Measurements from ENCODE around the gene CACNG5. TPM values are rescaled to one million over a fixed set of nuclear protein-coding genes. Genes with fewer than 3 reads are reported as not detected.

Gene CACNG5
- total RNA-seq, 1 experiment from 2014 or later = 0.21 TPM

GRCh38 chr17:66863820-66864219 is 28.9 kb downstream of the CACNG5 start:
- no peak for TF ChIP-seq POLR2AphosphoS5 (IDR thresholded peaks at IDR 0.05; ENCODE audit: low read depth, low read length)
- no peak for TF ChIP-seq SIN3A (IDR thresholded peaks at IDR 0.05; ENCODE audit: borderline replicate concordance, insufficient read depth, low read depth, low read length)
- TF ChIP-seq CTCF (IDR thresholded peaks at IDR 0.05) = no peak
- no peak for TF ChIP-seq TCF7L2 (IDR thresholded peaks at IDR 0.05; ENCODE audit: low read depth, low read length)
- no peak for TF ChIP-seq REST (IDR thresholded peaks at IDR 0.05; ENCODE audit: insufficient read depth in 1 of 2, low read depth in 2 of 2, low read length in 1 of 2)
- in situ Hi-C loops (cut with HindIII; ENCODE audit: low pct_unique_long_range_greater_than_20kb, low sequenced_read_pairs) = no loop called here
- no TSS peak for BruUV-seq (replicated peaks)
- CTCF ChIA-PET = no interaction called here
- Histone ChIP-seq H3K27me3 (ENCODE audit: control insufficient read depth, insufficient read depth, low read length) (no peaks in the 10 kb centered on the region; the same call in 1 of the 2 replicates), H3K36me3 (ENCODE audit: control insufficient read depth, insufficient read depth, low read length) (no peaks in the 10 kb centered on the region), H3K27ac (ENCODE audit: low read length) (no peak overlapping the region), H3K4me1 (ENCODE audit: control insufficient read depth, insufficient read depth, low read length) (no peaks in the 10 kb centered on the region), H3K4me3 (ENCODE audit: low read depth in 2 of 2, low read length in 2 of 2) (no peak overlapping the region), H3K9me3 (ENCODE audit: control insufficient read depth, insufficient read depth, low read depth, low read length) (no peaks in the 10 kb centered on the region)
- ATAC-seq = no peak
- POLR2A ChIA-PET = no interaction called here
- intact Hi-C loops (cut with micrococcal nuclease; ENCODE audit: unreplicated experiment) = no loop called here
- no peak for DNase-seq (ENCODE audit: low read depth, low spot score)

- H3K36me3 ChIP-seq (ENCODE audit: control insufficient read depth, insufficient read depth, low read length) = no peaks in the 10 kb centered on the region
- no peaks in the 10 kb centered on the region; the same call in 1 of the 2 replicates for H3K27me3 ChIP-seq (ENCODE audit: control insufficient read depth, insufficient read depth, low read length)
- no TSS peak for BruUV-seq (replicated peaks)
- ATAC-seq (no peak), DNase-seq (ENCODE audit: low read depth, low spot score) (no peak)
- H3K27ac ChIP-seq (ENCODE audit: low read length) = no peak overlapping the region
- intact Hi-C loops (cut with micrococcal nuclease; ENCODE audit: unreplicated experiment) (no loop called here), in situ Hi-C loops (cut with HindIII; ENCODE audit: low pct_unique_long_range_greater_than_20kb, low sequenced_read_pairs) (no loop called here)
- H3K9me3 ChIP-seq (ENCODE audit: control insufficient read depth, insufficient read depth, low read depth, low read length) = no peaks in the 10 kb centered on the region
- TF ChIP-seq POLR2AphosphoS5 (IDR thresholded peaks at IDR 0.05; ENCODE audit: low read depth, low read length) (no peak), CTCF (IDR thresholded peaks at IDR 0.05) (no peak), REST (IDR thresholded peaks at IDR 0.05; ENCODE audit: insufficient read depth in 1 of 2, low read depth in 2 of 2, low read length in 1 of 2) (no peak)
- ChIA-PET CTCF (no interaction called here), POLR2A (interaction anchor here (0.6 kb wide), 1 partner anchor 169 kb away, joined by 3 read pairs; no protein-coding TSS in a partner anchor)
- H3K4me3 ChIP-seq (ENCODE audit: low read depth in 2 of 2, low read length in 2 of 2) = no peak overlapping the region
- H3K4me1 ChIP-seq (ENCODE audit: control insufficient read depth, insufficient read depth, low read length) = no peaks in the 10 kb centered on the region
These were observed 30.2 kb downstream of the CACNG5 start for GRCh38 chr17:66865151-66865550.

Data from Panc1 (cell line).